HG02943 (cell line): ENCODE data around the gene NR6A1.
A peak's percentile ranks its signal among the peaks of the same experiment; 100 is the strongest.
"Not testable (repeated sequence)": the region's sequence is repeated elsewhere in the genome, so short reads cannot be mapped to it uniquely, and the experiment has no call there.

Experiments
- ATAC-seq: cut with Tn5 transposase; IDR thresholded peaks from one replicate; pipeline ENCODE4 v1.9.1; 2021; ENCODE audit warnings: mild to moderate bottlenecking, low read depth, moderate library complexity; ENCODE audit not compliant: unreplicated experiment

The NR6A1 gene

DNA sequence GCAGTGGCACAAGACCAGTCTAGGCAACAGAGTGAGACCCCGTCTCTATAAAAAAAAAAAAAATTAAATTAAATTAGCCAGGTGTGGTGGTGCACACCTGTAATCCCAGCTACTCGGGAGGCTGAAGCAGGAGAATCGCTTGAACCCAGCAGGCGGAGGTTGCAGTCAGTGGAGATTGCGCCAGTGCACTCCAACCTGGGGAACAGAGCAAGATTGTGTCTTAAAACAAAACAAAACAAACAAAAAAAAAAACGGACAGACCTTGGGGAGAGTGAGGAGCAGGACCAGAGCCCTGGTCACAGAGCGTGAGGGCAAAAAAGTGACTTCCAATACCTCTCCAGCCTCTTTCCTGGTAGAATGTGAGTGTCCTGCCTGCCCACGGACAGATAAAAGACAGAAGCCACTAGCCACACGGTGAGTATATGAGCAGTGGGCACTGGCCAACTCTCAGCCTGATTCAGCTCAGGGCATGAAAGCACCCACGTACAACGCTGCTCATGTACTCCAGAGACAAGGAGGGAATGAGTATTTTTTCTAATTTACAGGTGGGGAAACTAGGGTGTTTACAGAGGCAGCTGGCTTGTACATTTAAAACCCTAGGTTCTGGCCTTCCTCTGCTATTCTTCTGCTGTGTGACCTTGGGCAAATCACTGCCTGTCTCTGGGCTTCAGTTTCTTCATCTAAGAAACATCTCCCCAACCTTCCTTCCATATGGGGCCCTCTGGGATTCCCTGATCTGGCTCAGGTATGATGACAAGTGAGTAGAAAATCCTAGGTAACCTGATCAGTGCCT, 7.7 kb upstream of the NR6A1 start:
- ATAC-seq, result no peak

DNA sequence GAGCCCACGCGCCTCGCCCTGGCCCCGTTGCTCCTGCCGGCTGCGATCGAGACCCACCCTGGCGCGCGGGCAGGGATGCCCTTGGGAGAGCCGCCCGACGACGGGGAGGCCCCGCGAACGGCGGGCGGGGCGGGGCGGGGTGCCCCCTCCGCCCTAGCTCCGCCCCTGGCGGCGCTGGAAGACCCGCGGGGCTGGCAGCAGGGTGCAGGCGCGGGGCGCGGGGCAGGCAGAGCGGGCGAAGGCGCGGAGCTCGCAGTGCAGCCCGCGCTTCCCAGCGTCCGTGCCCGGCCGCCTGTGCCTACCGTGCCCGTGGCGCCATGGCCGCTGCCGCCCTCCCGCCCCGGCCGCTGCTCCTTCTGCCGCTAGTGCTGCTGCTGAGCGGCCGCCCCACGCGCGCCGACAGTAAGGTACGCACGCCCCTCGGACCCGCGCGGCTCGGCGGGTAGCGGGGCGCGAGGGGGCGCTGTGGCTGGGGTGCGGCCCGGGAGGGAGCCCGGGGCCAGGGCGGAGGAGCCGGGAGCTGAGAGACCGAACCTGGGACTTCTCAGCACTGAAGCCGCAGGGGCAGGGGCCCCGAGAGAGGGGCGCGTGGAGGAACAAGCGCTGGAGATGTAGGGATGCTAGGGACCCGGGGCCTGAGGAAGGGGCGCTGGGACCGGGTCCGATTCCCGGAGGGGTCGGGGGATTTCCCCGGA, 6.0 kb upstream of the NR6A1 start, which contains the start of gene OLFML2A:
Gene OLFML2A, plus strand, starts transcription at position 180 of the 695 bp plus-strand sequence. Its CDS starts 138 bp downstream, at position 318.
- ATAC-seq, result no peak

DNA sequence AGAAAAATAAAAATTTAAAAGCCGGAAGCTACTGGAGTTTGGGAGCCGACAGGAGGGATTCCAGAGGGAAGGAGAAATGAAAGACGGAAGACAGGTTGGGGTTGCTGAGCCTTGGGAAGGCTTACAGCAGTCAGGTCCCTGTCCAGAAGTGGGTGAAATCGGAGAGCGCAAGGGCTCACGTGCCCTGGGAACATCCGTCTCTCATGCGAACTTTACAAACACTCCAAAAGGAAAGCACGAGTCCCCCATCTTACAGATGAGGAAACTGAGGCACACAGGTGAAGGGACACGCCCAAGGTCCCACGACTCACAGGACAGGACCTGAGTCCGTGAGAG, 5.5 kb upstream of the NR6A1 start:
- no peak for ATAC-seq

DNA sequence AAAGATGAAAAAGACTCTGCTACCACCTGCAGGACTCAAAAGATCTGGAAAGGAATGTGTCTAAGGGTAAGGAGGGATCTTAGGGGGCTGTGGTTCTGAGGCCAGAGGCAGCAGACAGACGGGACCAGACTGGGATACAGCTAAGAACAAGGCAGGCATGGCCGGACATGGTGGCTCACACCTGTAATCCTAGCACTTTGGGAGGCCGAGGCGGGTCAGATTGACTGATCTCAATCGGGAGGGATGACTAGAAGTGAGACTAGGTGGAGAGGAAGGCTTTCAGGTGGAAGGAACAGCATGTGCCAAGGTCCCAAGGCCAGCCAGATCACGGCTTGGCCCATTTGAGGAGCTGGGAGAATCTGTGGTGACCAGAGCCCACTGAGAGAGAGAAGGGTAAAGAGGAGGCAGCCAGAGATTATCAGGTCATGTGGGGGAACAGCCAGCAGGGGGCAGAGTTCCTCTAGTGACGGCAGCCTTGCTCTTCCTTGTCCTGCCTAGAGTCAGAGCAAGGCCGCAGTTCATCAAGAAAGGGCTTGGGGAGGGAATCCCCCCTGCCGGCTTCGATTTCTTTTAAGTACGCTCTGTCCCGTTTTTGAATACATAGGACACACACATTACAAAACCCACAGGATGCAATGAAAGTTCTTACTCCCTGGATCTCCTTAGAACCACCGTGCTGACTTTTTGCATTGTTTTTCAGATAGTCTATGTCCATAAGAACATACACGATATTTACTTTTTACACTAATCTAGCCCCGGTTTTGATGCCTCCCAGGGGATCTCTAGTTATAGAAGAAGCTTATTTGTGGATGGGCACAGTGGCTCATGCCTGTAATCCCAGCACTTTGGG, 3.2 kb upstream of the NR6A1 start:
- no peak for ATAC-seq

DNA sequence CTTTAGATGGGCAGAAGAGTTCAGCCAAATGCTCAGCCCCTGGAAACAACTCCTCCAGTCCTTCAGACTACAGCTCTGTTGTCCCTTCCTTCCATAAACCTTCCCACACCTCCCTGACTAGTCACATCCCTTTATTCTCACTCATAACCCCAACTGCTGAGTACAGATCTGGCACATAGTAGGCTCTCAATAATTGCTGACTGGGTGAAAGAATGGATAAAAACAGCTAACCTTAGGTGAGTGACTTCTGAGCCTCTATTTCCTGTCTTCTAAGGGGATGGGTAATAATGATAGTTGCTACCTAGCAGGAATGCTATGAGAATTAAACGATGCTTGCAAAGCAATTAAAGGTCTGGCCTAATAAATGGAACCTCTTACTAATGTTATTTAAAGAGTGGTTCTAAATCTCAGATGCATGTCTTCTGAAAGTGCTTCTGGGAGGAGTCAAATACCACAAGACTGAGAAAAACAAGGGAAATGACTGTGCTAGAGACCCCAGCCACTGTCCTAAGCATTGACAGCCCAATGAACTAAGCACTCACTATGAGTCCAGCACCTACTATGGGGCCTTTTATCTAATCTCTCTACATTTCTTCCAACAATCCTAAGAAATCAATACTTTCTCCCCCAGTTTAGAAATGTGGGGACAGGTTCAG, 2.5 kb upstream of the NR6A1 start:
- no peak for ATAC-seq

DNA sequence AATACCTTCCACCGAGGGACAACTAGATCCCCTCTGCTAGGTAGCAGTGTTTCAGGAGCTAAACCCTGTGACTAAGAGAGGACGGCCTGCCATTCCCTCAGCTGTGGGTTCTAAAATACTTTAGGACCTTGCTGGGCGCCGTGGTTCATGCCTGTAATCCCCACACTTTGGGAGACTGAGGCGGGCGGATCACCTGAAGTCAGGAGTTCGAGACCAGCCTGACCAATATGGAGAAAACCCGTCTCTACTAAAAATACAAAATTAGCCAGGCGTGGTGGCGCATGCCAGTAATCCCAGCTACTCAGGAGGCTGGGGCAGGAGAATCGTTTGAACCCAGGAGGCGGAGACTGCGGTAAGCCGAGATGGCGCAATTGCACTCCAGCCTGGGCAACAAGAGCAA, 1.8 kb upstream of the NR6A1 start:
- not testable (repeated sequence) for ATAC-seq

DNA sequence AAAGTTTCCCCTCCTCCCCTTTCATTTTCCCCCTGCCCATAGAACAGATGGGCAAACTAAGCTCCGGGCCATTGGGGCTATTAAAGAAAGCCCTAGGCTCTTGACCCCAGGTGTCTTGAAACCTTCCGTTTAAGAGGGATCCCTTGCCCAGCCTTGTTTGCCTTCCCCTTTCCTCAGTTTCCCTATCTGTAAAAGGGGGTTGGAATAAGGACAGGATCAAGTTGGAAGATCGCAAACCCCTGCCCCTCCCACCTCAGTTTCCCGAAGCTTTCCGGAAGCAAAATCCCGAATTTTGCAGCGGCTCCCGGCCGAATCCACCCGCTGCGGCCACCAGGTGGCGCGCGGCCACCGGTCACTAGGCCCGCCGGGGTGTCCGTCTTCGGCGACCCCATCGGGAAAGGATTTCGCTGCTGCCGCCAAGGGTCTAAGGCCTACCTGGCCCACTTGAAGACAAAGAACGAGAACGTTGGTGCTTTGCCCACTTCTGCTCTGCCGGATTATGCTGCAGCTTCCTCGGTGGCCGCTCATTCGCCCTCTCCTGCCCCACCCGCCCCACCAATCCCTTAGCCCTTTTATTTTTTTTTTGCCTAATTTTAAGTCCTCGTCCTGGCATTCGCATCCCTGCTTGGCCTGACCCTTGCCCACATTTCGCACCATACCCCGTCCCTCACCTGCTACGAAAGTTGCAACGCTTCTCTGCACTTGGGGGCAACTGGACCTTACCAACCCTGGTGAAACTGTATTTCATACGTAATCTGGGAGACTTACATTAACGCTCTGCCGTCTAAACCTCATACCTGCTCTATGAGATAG, 962 bp upstream of the NR6A1 start:
- no peak for ATAC-seq

DNA sequence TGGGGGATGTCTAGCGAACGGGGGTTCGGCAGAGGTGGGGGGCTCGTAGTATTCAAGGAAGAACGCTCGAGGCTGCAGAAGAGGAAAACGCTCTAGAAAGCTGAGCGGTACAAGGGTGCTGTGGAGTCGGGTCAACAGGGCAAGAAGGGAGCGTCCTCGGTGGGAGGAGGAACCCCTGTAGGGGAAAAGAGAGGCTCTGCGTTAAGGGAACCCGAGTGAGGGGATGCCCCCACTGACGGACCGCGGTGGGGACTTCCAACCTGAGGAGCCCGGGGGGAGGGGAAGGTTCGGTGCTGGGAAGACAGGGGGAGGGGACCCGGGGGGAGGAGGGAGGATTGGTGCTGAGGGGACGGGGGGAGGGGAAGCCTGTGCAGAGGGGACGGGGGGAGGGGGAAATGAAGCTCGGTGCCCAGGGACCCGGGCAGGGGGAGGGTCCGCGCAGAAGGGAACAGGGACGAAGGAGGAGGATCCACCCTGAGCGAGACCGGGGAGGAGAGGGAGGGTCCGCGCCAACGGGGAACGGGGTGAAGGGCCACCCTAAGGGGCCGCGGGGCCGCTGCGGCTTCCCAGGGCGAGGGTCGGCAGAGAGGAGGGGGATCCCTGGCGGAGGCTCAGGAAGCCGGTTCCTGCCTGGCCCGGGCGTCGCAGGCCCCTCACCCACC, 621 bp downstream of the NR6A1 start:
- peak; percentile 7 for ATAC-seq

DNA sequence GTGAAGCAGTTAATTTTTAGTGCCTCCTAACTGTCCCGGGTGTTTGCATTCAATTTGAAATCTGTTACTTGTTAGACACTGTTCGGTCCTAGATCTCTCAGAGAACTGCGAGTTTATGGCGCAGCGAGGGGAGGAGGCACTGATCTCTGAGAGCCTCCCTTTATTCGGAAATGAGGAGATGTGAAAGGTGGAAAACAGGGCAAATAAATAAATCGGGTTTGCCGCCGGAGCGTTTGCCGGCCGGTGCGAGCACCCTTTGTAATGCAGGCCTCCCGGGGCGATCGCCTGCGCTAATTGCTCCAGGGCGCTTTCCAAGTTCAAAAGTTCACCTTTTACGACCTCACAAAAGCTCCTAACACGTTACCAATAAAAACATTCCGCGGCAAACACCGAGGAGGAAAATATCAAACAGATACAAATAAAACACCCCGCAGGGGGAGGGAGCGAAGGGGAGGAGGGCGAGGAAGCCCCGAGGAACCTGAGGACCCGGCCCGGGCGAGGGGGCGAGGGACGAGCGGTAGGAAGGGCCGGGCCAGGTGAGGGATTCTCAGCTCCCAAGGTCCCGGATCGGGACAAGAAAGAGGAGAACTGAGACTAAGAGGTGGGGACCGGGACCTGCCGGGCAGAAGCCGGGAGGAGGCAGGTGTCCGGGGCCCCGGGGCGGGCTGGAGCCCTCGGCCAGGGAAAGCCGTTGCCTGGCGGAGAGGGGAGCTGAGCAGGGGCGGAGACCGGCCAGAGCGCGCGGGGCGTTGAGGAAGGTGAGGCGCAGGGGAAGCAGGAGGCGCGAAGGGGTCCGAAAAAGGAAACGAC, 1.4 kb downstream of the NR6A1 start:
- ATAC-seq, result no peak

DNA sequence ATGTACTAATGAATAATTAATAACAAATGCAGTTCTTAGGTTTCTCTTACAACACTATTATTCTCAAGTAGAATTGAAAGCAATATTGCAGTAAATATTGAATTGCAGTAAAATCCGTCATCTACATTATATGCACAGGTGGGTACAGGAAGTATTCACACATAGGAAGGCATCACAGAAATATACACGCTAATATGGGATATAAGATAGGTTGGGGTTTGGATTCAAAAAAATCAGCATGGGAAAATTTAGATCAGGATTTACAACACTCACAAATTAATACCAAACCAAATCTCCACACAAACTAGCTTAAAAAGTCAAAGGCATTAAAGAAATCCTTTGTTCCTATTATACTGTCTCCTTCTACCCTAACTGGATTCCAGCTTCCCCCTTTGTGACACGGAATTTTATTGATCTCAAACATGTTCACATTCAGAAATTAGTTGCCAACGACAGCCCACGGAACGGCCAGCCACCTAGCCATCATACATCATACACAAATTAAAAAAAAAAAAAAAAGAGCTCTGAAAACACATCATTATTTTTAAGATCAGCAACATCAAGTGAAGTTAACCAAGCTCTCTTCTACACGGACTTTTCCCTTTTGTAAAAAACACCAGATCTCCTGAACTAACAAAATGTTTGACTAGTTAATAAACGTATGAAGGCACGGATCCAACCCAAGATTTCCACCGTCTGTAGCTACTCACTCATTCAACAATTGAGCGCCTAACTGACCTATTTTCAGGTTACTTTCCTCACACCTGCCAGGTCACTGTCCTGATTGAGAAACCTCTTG, 2.2 kb downstream of the NR6A1 start:
- ATAC-seq, result no peak

DNA sequence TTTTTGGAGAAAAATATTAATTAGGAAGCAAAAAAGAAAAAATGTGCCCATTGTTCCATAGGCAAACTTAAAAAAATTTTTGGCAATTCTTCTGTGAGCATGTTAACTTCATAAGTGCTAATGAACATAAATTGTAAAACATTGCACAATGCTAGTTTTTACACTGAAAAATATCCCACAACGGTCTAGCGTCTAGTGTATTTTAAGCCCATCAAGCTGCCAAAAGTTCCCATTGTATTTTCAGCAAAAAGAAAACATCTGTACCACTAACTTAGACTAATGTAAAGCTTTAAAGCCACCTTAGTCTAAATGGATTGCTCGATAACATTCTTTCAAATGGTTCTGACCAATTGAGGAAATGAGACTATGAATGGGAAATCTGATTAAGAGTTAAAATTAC, 2.8 kb downstream of the NR6A1 start:
- no peak for ATAC-seq

DNA sequence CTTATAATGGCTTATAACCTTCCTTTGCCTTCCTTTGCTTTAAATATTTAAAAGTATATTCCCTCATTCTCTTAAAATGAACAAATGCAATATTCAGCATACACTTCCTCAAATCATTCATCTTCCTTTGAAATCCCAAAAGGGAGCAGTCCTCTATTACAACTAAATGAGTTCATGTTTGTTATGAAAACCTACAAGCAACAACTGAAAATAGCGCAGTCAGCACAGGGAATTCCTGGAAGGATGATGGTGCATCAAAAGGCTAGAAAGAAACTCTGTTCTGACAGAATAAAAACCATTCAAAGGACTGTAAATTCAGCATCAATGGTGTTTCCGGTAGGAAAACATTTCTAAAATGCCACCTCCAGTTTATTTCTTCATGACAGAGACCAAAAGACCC, 3.3 kb downstream of the NR6A1 start:
- ATAC-seq, result no peak

DNA sequence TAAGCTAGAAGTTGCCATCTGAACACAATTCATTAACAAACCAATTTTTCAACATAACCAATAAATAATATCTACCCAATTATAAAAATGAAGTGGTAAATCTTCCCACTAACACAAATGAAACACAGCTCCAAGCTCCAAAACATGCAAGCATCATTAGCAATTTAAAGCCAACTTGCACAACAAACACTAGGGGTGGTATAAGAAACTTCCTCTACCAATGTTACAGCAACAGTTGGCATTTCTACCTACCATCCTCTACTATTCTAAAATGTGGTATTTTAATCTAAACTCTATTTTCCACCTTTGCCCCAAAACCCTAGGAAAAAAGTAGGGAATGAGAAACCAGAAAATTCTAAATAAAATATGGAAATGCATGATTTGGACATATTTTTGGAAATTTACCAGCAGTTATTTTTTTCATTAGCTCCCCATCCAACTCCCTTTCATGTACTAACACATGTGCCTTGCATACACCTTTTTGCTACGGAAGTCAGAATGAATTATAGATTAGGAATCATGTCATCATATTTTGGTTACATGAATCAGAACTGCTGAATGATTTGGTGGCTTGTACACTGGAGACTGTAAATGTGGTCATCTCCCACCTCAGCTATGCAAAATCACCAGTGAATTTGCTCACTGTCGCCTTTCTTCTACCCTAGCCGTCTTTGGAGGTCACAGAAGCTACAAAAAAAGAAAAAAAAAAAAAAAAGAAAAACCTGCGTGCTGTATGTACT, 4.1 kb downstream of the NR6A1 start:
- ATAC-seq, result no peak

DNA sequence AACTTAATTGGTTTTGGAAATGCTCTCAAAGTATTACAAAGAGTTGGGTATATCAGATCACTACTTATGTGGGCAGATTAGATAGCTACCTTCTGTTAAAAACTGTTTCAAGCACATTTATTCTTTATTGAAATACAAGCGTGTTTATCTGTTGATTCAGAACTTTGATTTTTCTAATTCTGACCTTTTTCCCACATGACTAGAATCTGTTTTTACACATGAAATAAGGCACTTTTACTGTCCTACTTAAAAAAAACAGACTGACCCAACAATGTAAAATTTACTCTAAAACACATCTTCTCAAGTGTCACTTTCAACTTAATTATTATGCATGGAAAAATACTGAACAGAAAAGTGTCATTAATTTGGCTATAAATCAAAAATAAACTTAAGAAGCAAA, 4.8 kb downstream of the NR6A1 start:
- no peak for ATAC-seq

DNA sequence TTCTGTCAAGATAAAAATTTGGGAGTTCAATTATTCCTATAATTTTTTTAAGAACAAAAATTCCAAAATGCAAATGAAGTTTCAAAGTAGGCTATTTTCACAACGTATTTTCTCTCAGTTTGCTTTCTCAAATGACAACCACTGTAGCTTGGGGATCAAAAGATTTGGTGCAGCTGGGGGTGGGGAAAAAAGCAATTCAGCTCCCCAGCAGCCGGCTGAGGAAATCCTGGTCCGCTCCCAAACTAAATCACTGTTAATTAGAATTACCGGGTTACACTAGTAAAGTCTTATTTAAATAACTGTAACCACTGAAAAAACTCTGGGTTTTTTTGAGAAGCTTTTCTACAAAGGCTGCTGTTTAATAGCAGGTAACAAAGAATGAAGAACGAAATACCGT, 5.7 kb downstream of the NR6A1 start:
- ATAC-seq, result no peak

DNA sequence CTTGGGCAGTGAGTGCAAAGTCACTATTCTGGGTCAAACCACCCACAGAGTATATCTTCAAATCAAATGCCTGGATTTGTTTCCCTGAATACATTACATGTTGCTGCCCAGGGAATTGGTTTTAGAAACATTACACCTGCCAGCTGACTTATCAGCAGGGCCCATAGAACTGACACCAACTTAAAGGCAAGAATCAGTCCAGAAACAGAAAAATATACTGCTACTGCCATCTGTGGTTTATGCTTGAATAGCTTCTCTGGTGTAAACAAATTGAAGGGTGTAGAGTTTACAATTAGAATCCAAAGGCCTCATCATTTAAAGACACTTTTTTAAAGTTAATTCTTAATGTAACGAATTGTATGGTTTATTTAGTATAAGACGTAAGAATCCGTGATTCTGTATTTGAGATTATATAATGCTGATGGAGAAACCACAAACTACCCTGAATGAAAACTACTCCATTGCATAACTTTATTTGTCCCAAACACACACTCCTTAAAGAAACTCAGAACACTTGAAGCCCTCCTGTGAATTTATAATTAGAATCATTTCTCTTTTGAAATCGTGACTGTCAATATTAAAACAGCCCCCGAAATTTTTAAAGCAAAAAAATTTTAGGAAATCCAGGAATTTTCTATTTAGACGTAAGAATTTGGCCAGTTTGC, 6.2 kb downstream of the NR6A1 start:
- no peak for ATAC-seq

DNA sequence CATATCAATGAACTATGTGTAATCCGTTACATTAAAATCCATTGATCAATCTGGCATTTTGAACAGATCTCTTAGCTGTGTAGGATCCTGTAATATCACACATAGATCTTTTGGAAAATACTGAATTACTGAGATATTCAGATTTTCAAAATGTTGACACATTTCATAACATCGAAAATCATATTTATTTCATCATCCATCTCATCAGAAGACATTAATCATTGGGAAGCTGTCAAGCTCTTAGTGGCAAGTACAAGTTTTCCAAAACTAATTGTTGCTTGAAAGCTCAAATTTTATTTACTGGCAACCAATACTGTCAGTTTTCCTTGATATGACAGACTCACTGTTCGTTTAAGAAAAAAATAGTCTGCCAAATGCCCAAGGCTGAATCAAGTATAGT, 8.5 kb downstream of the NR6A1 start:
- ATAC-seq, result no peak
